Stimulated activated naive CD8-positive, alpha-beta T cell treated with anti-CD3 and anti-CD28 coated beads, Interleukin-15, Interleukin-2, amounts not matched to agents 100 ng/mL and 50 ng/mL, for 24 hours (primary cell): ENCODE measurements around the gene PP2D1.
"Not testable (repeated sequence)": the region's sequence is repeated elsewhere in the genome, so short reads cannot be mapped to it uniquely, and the experiment has no call there.

ENCODE experiments used
- H3K27ac Mint-ChIP-seq: one replicate; pipeline ENCODE4 v1.8.0; 2021; ENCODE audit warnings: mild to moderate bottlenecking, mixed read lengths
- H3K27me3 Mint-ChIP-seq: one replicate; pipeline ENCODE4 v1.8.0; 2021; ENCODE audit warnings: mixed read lengths
- H3K36me3 Mint-ChIP-seq: one replicate; pipeline ENCODE4 v1.8.0; 2021; ENCODE audit warnings: low read depth, mixed read lengths
- H3K4me1 Mint-ChIP-seq: one replicate; pipeline ENCODE4 v1.8.0; 2021; ENCODE audit warnings: low read depth, mixed read lengths
- H3K4me3 Mint-ChIP-seq: one replicate; pipeline ENCODE4 v1.8.0; 2021; ENCODE audit warnings: mild to moderate bottlenecking, mixed read lengths
- H3K9me3 Mint-ChIP-seq: one replicate; pipeline ENCODE4 v1.8.0; 2021; ENCODE audit warnings: mixed read lengths

Gene PP2D1

DNA sequence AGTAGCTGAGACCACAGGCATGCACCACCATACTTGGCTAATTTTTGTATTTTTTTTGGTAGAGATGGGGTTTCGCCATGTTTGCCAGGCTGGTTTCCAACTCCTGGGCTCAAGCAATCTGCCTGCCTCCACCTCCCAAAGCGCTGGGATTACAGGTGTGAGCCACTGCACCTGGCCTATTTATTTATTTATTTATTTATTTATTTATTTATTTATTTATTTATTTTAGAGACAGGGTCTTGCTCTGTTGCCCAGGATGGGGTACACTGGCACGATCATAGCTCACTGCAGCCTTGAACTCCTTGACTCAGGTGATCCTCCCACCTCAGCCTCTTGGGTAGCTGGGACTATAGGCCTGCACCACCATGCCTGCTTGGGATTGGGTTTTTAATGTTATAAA lies 33.1 kb upstream of the PP2D1 start:
- peaks cover 82% of the 10 kb centered on the region for H3K4me1 Mint-ChIP-seq
- not testable (repeated sequence) for H3K36me3 Mint-ChIP-seq, H3K9me3 Mint-ChIP-seq, H3K4me3 Mint-ChIP-seq, H3K27me3 Mint-ChIP-seq, H3K27ac Mint-ChIP-seq

DNA sequence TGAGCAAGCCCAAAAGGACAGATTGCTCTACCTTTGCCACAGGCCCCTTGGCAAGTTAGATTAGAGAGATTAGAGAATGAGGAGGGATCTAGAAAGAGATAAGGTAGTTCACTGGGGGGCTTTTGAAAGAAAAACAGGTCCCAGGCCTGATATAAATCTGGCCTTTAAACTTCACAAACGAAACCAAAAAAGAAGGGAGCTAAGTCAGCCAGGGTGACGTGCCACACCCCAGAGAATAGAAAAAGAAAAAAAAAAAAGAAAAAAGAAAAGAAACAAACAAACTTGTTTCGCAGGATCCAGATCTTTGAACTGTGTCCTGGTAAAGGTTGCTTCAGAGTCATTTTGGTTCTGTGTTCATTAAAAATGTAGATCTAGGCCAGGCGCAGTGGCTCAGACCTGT lies 31.8 kb upstream of the PP2D1 start:
- Mint-ChIP-seq H3K36me3 (no peaks in the 10 kb centered on the region), H3K9me3 (no peaks in the 10 kb centered on the region), H3K27me3 (no peaks in the 10 kb centered on the region), H3K4me1 (peaks cover 74% of the 10 kb centered on the region), H3K4me3 (peak overlapping the region; percentile 84), H3K27ac (peak overlapping the region; percentile 83)

DNA sequence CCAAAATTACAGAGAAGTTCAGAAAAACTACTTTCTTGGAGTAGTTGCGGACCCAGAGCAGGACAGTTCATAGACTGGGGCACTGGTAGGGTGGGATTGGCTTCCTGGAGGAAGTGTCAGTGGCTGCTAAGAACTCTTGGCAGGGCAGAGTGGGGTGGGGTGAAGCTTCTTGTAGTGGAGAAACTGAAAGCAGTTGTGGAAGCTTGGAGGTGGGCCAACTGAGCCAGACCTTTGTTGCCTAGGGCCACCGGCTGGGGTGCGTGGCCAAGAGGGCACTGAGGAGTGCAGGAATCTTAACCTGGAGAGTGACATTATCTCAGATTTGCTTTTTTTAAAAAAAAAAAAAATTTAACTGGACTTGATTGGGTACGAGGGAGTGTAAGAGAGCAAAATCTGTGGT lies 31.3 kb upstream of the PP2D1 start:
- H3K36me3 Mint-ChIP-seq: no peaks in the 10 kb centered on the region
- H3K27me3 Mint-ChIP-seq: no peaks in the 10 kb centered on the region
- peak overlapping the region; percentile 83 for H3K27ac Mint-ChIP-seq
- peak overlapping the region; percentile 84 for H3K4me3 Mint-ChIP-seq
- H3K4me1 Mint-ChIP-seq: peaks cover 74% of the 10 kb centered on the region
- H3K9me3 Mint-ChIP-seq: no peaks in the 10 kb centered on the region

DNA sequence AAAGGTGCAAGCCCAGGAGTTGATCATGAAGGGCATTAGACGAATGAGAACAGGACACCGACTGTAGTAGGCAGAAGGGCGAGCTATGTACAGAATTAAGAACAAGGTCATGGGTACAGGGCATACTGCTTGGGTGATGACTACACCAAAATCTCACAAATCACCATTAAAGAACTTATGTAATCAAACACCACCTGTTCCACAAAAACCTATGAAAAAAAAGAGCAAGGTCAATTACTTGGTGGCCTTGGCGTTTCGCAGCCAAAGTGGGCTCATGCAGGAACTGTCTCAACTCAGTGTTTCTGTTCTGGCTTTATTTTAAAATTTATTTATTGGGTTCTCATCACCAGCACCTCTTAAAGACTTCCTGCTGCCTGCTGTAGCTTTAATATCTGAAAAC lies 30.3 kb upstream of the PP2D1 start:
- Mint-ChIP-seq H3K4me3 (peak overlapping the region; percentile 91), H3K36me3 (no peaks in the 10 kb centered on the region), H3K4me1 (peaks cover 68% of the 10 kb centered on the region), H3K27ac (peak overlapping the region; percentile 10), H3K27me3 (no peaks in the 10 kb centered on the region), H3K9me3 (no peaks in the 10 kb centered on the region)

DNA sequence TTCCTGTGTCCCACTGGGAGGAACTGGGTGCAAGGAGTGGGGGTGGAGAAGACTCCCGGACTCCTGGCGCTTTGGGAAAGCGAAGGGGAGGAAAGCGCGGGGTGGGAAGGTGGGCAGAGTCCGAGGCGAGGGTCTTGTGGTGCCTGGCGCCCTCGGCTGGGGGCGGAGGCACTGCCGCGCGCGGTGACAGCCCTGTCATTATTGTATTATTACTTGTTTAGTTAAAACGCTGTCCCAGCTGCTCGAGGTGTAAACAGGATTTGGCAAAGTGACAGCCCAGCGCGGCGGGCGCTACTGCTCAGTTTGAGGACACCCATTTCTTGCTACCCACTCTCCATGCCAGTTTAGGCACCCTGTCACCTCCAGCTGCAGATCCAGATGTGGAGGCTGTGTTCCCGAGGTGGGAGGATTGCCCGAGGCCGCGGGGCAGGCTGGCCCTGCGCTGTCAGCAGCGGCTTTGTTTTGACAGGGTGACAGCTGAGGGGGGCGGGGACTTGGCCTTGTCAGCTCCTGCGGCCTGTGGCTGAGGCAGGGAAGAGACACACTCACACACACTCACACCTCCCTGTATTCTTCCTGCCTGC lies 29.2 kb upstream of the PP2D1 start:
- Mint-ChIP-seq H3K27me3 (no peaks in the 10 kb centered on the region), H3K4me1 (peaks cover 59% of the 10 kb centered on the region), H3K27ac (peak overlapping the region; percentile 86), H3K9me3 (no peaks in the 10 kb centered on the region), H3K4me3 (peak overlapping the region; percentile 91), H3K36me3 (no peaks in the 10 kb centered on the region)

DNA sequence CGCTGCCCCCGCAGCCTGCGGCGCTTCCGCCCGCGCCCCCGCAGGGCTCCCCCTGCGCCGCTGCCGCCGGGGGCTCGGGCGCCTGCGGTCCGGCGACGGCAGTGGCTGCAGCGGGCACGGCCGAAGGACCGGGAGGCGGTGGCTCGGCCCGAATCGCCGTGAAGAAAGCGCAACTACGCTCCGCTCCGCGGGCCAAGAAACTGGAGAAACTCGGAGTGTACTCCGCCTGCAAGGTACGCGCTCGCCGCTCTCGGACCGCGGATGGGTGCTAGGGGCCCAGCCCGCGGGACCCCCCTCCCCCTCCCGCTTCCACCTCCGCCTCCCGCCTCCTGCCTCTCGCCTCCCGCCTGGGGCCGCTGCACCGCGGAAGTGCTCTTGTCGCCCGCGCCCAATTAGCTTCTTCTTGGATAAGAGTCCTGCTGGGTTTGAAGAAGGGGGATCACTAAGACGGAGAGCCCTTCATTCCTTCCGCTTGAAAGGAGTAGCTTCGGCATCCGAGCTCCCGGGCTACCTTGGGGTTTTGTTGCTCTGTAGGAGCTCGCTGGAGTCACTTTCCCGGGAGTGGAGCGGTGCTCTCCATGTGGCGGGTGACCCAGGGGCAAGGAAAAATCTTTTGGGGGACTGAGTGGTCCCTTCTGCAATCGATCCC lies 28.6 kb upstream of the PP2D1 start:
- Mint-ChIP-seq H3K27me3 (no peaks in the 10 kb centered on the region), H3K4me3 (peak overlapping the region; percentile 91), H3K4me1 (peaks cover 54% of the 10 kb centered on the region), H3K36me3 (no peaks in the 10 kb centered on the region), H3K9me3 (no peaks in the 10 kb centered on the region), H3K27ac (peak overlapping the region; percentile 86)

DNA sequence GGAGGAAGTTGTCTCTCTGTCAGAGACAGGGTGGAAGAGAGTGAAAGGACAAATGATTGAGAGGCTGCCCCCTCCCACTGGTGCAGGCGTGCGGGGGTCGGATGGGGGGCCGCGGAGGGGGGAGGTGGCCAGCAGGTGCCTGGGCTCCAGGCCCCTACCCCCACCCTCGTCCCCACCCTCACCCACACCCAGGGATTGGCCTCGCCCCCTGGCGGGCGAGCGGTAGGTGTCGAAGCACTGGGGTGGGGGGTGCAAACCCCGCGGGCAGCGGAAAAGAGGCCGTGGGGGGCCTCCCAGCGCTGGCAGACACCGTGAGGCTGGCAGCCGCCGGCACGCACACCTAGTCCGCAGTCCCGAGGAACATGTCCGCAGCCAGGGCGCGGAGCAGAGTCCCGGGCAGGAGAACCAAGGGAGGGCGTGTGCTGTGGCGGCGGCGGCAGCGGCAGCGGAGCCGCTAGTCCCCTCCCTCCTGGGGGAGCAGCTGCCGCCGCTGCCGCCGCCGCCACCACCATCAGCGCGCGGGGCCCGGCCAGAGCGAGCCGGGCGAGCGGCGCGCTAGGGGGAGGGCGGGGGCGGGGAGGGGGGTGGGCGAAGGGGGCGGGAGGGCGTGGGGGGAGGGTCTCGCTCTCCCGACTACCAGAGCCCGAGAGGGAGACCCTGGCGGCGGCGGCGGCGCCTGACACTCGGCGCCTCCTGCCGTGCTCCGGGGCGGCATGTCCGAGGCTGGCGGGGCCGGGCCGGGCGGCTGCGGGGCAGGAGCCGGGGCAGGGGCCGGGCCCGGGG lies 27.9 kb upstream of the PP2D1 start, which contains the start of gene KAT2B:
KAT2B (plus strand) TSS at position 682 of the 783 bp plus-strand sequence; CDS start at position 714, 32 bp downstream.
- Mint-ChIP-seq H3K4me1 (peaks cover 49% of the 10 kb centered on the region), H3K36me3 (no peaks in the 10 kb centered on the region)

DNA sequence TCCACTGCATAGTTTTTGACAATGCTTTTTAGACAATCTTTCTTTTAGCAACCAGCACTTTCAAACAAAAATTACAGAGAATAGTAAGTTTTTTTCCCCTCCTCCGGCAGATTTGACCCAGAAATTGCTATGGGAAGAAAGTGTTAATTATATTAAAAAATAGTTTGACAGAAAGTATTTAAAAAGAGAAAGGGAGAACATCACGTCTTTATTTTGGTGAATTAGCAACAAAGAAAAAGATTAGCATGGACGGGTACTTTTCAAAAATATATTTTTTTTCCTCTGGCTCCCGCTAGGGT lies 27.4 kb upstream of the PP2D1 start:
- H3K27ac Mint-ChIP-seq: peak overlapping the region; percentile 89
- H3K27me3 Mint-ChIP-seq: no peaks in the 10 kb centered on the region
- no peaks in the 10 kb centered on the region for H3K9me3 Mint-ChIP-seq
- peak overlapping the region; percentile 83 for H3K4me3 Mint-ChIP-seq
- H3K36me3 Mint-ChIP-seq: no peaks in the 10 kb centered on the region
- peaks cover 44% of the 10 kb centered on the region for H3K4me1 Mint-ChIP-seq

More for the DNA sequence above, 27.9 kb upstream of the PP2D1 start, which contains the start of gene KAT2B:
- peak within 1 kb of the TSS; percentile 91 for H3K4me3 Mint-ChIP-seq
- H3K9me3 Mint-ChIP-seq: no peaks in the 10 kb centered on the region
- H3K27me3 Mint-ChIP-seq: no peaks in the 10 kb centered on the region
- peak within 1 kb of the TSS; percentile 89 for H3K27ac Mint-ChIP-seq

DNA sequence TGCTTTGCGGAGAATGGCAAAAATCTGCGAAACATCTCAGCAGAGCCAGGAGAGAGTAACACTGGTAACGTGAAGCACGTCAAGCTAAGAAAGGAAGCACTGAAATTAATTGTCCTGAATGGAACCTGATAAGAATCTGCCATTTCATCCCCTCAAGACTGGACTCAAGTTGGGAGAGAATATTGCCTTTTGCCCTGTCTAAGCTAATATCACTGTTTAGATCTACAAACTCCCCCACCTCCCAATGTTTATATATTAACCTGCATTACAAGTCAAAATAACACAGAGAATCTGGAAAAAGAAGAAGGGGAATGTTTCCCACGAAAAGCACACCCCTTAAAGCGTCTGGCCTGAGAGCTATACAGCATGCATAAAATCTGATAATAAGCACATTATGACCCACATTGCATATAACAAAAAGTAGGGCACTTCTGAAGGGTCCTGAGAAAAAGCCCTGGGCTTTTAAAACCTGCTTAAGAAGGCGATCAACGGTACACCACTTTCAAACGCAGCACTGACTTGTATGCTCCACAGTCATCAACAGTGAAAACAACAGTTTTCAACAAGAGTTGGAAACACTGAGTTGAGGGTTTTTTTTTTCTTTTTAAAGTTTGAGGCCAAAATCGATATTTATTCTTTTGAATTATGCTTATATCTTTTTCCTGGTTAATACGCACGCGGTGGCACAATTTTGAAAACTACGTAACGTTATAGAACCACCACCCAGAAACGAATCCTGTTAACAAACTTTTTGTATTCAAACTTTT lies 26.8 kb upstream of the PP2D1 start:
- Mint-ChIP-seq H3K9me3 (no peaks in the 10 kb centered on the region), H3K27ac (peak overlapping the region; percentile 89), H3K27me3 (no peaks in the 10 kb centered on the region), H3K4me3 (peak overlapping the region; percentile 83), H3K4me1 (peaks cover 39% of the 10 kb centered on the region), H3K36me3 (no peaks in the 10 kb centered on the region)

DNA sequence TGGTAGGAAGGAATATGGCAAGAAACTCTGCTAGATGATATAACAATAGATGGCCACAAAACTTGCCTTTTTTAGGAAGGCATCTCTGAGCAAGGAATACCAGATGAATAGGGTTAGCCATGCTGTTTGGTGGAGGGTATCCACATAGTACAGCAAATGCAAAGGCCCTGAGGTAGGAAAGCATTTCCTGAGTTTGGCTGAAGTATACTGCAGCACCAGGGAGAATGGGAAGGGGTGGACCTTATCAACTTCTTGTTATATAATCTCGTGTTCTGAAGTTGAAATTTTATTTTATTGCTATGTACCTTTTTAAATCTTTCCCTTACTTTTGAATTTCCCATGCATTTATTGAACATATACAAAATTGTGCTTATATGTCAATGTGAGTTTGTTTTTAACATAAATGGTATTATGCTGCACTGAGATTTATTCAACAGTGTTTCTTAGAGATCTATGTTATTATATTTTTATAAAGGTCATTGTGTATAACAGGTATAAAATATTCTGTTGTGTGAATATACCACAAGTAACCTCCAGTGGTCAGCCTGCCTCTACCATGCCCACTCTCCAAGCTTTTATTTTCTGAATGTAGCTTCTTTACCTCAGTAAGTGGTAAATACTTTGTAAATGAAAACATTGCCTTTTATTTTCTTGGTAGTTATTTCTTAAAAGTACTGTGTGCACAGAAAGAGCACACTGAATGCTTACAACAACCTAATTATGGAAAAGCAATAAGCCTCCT lies 25.4 kb upstream of the PP2D1 start:
- Mint-ChIP-seq H3K27ac (no peak overlapping the region), H3K27me3 (no peaks in the 10 kb centered on the region), H3K4me3 (no peak overlapping the region), H3K9me3 (no peaks in the 10 kb centered on the region), H3K36me3 (no peaks in the 10 kb centered on the region), H3K4me1 (peaks cover 25% of the 10 kb centered on the region)

DNA sequence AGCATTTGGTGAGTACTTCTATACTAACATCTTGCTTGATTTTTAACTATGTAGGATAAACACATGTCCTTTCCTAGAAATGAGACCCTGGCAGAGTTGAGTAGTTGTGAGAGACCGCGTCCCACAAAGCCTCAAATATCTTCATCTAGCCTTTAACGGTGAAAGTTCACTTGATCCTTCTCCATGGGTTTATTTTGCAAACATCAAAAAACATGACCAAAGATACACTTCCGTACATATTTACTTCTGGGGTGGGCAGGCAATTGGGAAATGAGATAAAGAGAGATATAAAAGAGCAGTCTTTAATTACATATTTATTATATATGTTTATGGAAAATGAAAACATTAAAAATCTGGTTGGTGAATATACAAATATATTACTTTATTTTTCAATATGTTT lies 23.0 kb upstream of the PP2D1 start:
- Mint-ChIP-seq H3K36me3 (no peaks in the 10 kb centered on the region), H3K4me1 (peaks cover 11% of the 10 kb centered on the region), H3K4me3 (no peak overlapping the region), H3K27ac (no peak overlapping the region), H3K9me3 (no peaks in the 10 kb centered on the region), H3K27me3 (no peaks in the 10 kb centered on the region)

DNA sequence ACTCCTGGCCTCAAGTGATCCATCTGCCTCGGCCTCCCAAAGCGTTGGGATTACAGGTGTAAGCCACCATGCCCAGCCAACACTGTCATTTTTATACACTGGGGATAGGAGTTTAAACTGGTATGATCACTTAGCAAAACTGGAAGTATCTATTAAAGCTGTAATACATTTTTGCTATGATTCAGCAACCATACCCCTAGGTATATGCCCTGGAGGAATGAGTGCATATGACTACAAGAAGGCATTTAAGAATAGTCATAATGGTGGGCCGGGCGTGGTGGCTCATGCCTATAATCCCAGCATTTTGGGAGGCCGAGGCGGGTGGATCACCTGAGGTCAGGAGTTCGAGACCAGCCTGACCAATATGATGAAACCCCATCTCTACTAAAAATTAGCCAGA lies 19.9 kb upstream of the PP2D1 start:
- H3K9me3 Mint-ChIP-seq, H3K27ac Mint-ChIP-seq, H3K27me3 Mint-ChIP-seq, H3K4me3 Mint-ChIP-seq, H3K36me3 Mint-ChIP-seq, H3K4me1 Mint-ChIP-seq: not testable (repeated sequence)

DNA sequence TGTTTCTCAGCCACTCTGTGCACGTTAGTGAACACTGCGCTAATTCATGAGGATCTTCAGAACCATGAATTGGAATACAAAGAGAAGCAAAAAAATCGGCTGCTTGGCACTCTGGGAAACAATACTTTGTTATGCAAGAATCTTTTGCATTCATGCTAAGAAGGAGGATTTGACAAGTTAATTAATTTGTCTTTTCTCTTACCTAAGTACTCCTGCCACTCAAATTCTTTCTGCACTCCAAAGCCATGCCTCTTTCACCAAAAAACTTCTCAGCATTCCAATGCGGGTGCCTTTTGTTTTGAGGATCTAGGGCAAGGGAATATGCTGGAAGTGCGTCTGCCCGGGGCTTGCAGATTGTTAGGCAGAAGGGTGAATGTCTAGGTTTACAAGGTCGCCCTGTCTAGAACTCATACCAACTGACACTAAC lies 16.9 kb upstream of the PP2D1 start:
- no peaks in the 10 kb centered on the region for H3K4me1 Mint-ChIP-seq
- no peak overlapping the region for H3K4me3 Mint-ChIP-seq
- H3K36me3 Mint-ChIP-seq: no peaks in the 10 kb centered on the region
- no peaks in the 10 kb centered on the region for H3K9me3 Mint-ChIP-seq
- no peaks in the 10 kb centered on the region for H3K27me3 Mint-ChIP-seq
- no peak overlapping the region for H3K27ac Mint-ChIP-seq

DNA sequence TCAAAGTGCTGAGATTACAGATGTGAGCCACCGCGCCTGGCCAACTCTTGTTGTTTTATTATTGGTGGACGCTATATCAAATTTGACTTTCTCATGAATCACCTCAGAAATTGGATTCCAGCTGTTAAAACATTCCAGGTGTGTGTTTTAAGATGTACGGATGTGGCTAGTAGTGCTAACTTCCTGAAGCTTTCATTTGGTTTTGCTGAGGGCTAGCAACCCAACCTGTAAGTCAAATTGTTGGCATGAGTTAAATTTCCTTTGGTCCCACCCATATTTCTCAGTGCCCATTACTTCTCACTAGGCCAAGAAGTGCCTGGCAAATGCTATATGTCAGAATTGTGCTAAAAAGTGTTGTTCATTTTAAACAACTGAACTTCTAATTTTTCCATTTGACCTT lies 15.1 kb upstream of the PP2D1 start:
- no peak overlapping the region for H3K27ac Mint-ChIP-seq
- no peaks in the 10 kb centered on the region for H3K4me1 Mint-ChIP-seq
- H3K36me3 Mint-ChIP-seq: no peaks in the 10 kb centered on the region

More for the DNA sequence above, 15.1 kb upstream of the PP2D1 start:
- Mint-ChIP-seq H3K27me3 (no peaks in the 10 kb centered on the region), H3K4me3 (no peak overlapping the region), H3K9me3 (no peaks in the 10 kb centered on the region)
